Activated CD4-positive, CD25-positive, alpha-beta regulatory T cell treated with anti-CD3 and anti-CD28 coated beads, Interleukin-2, amount 50 U/mL, for 16 hours (primary cell): ENCODE data around the gene ITFG2.

ENCODE experiments used
- DNase-seq: peaks from one replicate; pipeline ENCODE4 v3.0.0-alpha.2; 2020; ENCODE audit warnings: low read depth, low spot score

The ITFG2 gene

DNA sequence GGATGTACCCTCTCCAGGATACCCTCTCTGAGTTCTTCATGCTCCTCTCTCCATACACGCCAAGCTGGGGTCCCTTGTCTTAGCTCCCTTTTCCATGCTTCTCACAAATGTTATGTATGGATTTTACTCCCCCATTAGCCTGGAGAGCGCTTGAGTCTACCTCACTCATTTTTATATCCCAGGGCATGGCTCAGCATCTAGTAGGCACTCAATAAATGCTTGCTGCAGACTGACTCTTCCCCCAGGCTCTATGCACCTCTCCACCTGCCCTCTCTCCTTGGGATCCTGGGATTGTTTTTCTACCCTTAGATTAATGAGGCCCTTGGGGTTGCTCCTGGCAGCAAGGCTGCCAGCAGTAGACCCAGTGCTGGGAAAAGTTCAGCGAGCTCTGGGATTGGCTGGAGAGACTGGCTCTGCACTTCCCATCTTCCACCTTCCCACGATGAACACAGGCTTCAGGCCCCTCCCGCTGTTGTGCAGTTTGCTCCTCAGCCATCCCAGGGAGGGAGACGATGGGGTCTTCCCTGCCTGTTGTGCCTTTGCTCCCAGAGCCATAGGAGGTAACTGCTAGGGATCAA lies 20.2 kb downstream of the ITFG2 start:
- no peak for DNase-seq

DNA sequence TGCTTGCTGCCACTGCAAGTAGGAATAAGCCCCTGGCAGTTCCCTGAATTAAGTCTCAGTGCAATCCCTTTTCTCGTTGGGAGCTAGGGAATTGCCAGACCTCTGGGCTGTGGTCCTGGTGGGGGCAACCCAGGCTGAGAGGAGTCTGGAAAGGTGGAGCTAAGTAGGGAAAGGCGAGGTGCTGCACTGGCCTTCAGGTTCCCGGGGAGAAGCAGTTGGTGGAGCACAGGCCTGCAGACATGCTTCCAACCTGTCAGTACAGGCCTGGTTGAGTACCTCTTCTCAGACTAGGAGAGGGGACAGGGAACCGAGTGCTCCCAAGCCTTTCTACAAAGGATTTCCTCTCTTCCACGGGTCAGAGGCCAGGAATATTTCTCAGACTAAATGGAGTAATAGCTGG lies 20.9 kb downstream of the ITFG2 start:
- DNase-seq, result no peak

DNA sequence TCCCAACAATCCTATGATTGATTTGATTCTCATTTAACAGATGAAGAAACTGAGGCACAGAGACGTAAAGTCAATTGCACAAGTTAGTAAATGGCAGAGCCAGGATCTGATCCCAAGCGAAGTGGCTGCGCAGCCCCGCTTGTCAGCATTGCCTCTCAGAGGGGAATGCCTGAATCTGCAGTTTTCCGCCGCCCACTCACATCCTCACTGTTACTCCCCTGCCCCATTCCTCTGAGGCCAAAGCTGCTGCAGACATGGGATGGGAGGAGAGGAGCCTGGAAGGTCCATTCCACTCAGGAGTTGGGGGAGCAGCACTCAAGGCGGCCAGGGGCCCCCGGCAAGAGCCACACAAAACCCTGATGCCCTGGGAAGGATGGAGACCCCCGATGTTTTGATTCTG lies 21.3 kb downstream of the ITFG2 start:
- no peak for DNase-seq

DNA sequence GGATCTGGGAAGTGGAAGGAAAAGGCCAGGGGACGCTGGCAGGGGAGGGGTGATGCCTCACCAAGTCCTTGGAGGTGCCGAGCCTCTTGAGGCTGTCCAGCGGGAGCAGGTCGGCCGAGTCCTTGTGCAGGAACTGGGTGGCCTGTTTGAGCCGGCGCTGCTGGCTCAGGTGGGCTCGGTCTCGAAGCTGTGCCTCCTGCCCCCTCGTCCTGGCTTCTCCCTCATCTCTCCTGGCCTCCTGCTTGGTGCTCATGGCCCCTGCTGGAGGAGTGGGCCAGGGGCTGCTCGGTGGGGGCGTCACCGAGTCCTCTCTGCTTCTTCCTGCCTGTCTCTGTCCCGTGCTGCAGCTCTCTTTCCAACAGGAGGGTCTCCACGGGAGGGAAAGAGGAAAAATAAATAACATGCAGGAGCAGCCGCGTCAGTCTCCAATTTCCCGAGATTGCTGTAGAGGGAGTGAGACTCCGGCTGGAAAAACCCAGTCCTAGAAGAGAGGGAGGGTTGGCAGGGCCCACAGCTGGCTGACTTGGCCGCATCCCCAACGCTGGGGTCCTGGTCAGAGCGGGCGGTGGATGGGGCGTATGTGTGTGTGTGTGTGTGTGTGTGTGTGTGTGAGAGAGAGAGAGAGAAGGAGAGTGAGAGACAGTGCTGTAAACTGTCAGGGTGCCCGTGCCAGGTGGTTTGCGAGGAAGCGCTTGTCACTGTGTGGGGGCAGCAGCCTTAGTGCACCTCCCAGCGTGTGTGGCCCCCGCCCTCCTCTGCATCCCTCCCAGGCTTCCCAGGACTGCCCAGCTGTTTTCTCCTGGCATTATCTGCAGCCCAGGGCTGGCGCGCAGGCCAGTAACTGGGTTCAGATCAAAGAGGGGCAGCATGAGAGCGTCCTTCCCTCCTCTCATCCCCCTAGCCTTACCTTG lies 22.4 kb downstream of the ITFG2 start, which contains the start of gene NRIP2:
NRIP2 (minus strand) TSS at position 455 of the 911 bp plus-strand sequence; CDS start at position 403, 52 bp downstream.
- DNase-seq, result no peak

DNA sequence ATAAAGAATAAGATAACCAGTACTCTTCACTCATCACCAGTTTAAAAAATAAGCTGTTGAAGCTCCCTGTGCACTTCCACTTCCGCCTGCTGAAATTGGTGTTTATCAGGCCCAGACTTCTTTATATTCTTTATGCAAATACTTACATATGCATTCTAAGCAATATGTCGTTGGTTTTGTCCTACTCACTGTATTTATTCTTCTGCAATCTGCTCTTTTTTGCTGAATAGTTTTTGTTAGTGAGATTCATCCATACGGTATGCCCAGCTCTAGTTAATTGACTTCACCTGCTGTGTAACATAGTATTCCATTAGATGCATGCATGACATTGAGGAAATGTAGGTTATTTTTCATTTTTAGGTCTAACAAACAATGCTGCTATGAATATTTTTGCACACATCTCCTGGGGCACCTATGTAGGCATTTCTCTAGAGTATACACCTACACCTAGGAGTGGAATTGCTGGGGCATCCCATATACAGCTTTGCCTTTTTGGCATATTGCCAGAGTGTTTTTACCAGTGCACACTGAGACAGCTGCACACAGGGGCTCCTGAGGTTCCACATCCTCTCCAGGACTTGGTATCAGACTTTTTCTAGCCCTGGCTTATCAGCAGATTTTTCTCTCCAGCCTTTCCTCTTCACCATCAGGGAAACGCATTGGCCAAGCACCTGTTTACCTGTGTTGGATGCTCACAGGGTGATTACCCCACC lies 23.4 kb downstream of the ITFG2 start:
- no peak for DNase-seq

DNA sequence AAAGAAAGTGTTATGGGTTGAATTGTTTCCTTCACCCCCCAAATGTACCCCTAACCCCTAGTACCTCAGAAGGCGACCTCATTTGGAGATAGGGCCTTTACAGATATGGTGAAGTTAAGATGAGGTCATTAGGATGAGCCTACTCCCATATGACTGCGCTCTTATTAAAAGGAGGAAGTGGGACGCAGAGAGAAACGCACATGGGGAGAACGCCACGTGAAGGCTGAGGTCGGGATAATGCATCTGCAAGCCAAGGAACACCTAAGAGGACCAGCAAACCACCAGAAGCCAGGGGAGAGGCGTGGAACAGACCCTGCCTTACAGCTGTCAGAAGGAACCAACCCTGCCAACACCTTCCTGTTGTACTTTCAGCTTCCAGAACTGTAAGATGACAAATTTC lies 24.1 kb downstream of the ITFG2 start:
- no peak for DNase-seq

DNA sequence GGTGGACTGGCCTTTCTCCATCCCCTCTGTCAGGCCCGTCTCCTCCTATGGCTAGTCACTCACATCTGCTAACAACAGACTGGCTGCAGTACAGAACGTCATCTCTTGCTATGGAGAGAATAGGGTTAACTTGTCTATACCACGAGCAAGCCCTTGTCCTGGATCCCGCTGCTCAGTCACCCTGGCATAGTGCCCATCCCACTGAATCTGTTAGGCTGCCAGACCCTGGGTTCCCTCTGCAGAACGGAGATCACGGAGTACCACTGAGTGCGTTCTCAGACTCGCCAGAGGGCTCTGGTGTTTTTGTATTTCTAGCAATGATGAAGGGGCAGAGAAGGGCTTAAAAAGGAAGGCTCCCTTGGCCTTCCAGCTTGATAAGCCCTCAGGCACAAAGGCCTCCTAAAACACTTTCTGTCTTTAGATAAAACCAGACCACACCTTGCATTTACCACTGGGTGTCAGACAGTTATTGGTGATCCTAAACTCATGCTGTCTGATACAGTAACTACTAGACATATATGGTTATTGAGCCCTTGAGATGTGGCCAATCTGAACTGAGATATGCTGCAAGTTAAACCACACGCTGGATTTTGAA lies 28.7 kb downstream of the ITFG2 start:
- DNase-seq, result no peak

DNA sequence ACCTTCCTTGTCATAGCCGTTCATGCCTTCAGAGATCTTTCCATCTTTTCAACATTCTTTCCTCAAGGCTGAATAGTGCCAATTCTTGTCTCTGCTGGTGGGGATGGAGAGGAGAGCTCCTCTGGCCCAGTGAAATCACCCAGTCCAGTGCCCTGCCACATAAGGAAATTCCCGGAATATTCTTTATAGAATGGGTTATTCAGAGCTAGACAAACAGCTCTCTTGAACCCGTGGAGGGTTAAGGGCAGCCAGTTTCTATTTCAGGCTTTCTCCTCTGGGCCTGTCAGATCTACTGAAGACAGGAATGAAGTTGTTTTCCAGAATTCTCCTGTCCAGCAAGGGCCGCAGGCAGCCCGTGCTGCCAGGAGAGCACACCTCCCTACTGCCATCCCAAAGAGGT lies 30.5 kb downstream of the ITFG2 start:
- no peak for DNase-seq

DNA sequence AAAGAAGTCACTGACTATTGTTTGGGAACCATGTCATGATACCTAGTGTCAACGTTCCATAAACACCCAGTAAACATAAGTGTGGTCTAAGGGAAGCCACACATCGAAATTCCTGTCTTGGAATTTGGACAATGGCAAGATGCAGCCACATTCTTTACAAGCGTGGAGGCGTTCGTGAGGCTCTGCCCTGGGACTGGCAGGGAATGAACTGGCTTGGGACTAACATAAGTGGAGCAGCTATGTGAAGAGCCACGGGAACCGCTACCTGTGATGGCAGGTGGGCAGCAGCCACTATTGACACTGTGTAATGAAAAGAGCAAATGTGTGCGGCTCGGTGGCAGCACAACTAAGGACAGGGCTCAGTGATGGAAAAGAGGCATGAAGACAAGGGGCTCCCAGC lies 32.3 kb downstream of the ITFG2 start:
- no peak for DNase-seq

DNA sequence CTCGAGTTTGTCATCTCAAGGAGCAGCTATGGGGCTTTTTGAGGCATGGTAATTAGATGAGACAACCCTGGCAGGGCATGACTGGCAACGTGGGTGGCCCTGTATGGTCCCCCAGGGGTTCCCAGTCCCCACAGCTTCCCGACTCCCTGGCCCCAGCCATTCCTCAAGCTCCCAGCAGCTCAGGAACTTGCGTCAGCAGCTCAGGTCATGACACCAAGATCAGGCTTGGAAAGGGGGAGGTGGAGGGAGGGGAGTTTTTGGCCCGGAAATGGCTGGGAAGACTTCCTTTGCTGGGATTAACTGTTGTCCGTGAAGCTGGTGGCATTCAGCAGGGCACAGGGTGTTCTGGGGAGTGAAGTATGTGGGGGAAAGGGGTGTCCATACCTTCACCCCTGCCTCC lies 32.8 kb downstream of the ITFG2 start:
- DNase-seq, result no peak

DNA sequence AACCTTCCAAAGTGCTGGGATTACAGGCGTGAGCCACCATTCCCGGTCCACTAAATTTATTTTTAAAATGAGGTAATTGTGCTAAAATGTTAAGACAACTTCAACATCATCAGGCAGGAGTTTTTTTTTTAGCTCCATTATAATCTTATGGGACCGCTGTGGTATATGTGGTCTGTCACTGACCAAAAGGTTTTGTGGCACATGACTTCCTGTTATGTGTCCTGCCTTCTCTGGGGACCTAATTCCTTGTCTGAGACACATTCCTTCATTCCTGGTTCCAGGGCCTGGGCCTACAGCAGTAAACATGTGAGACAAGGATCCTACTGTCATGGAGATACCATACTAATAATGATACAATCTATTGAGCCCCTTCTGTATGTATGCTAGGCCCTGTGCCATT lies 39.5 kb downstream of the ITFG2 start:
- DNase-seq, result no peak

DNA sequence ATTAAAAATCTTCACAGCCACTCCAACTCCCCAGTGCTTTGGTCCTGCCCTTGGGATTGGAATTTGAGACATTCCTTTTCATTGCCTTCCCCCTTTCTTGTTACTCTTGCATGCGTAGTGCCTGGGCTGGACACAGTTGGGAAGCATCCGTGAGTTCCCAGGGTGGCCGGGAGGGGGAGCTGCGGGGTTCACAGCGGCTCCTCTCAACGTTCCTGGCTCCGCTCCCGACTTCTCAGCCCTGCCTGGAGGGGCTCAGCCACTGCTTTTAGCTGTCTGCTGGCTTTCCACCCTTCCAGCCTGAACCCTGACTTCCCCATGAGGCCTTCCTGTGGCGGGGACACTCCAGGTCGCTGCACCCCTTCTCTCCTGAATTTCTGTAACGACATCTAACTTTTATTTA lies 41.2 kb downstream of the ITFG2 start:
- DNase-seq, result no peak

DNA sequence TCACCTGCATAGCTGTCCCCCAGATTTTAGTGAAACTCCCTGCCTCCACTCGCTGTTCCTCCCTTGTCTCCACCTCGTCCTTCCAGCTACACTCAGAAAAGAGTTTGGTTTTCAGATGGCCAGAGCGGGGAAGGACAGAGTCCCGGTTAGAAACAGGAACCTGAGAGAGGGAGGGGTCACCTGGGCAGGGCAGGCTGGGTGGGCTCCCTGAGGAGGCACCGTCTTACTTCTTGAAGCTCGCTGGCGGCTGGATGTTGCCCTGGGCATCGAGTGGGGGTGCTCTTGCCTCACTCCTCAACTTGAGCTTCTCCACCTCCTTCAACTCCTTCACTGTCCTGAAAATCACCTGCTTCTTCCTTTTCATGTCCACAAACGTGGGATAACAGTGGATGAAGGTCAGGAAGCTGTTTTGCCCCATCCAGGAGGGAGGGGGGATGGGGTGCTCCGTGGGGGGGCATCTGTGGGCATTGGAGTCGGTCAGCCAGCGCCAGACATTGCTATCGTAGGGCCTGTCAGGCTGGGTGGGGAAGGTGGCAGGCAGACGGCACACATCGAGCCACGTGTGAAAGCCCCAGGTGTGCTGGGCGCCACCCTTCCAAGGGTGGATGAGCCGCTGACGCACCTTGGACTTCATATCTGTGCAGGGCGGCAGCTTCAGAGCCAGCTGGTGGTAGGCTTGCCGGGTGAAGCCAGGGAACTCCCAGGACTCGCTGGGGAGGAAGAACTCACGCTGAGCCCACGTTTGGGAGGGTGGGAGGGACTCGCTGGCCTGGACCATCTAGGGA lies 42.4 kb downstream of the ITFG2 start:
- DNase-seq, result no peak

DNA sequence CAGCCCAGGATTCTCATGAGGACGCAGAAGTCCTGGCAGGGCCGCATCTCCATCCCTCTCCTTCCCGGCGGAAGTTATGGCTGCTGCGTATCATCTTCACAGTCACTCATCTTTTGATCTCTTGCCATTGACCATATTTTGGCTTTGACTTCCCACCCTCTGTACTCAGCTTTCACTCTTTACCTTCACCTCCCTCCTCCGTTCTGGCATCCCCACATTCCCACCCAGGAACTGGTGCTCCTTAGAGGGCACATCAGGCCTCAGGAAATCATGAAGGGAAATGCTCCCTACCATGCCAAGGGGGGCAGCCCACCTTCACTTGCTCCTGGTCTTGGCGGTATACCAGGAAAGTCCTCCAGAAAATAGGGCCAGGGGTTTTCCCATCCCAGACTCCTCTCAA lies 43.1 kb downstream of the ITFG2 start:
- no peak for DNase-seq

DNA sequence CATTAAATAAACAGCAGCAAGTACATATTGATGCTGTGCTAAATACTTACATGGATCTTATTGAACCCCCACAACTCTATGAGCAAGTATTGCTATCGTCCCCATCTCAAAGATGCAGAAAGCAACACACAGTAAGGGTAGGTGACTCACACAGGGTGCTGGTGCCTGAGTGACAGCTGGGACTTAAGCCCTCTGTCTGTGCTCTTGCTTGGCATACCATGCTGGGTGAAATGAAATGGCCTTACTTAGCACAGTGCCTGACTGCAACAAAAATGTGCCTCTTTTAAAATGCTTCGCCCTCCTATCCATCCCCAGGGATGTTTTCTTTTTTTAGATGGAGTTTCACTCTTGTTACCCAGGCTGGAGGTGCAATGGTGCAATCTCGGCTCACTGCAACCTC lies 43.6 kb downstream of the ITFG2 start:
- no peak for DNase-seq

DNA sequence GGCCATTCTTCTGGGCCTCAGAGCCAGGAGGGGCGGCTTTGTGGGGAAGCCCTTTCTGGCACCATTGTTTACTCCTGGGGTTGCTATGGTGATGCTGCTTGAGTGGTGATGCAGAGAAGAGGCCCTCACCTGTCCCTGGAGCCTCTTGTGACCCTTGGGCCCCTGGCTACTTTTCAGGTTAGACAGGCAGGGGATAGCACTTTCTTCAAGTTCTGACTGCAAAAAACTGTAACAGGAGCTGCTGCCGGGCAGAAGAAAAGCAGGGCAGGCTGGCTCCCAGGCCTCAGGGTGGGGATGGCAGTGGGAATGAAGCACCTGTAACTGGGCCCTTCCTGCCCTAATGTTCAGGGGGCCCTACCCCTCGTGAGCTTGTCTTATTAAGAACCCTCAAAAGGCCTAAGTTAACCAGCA lies 44.6 kb downstream of the ITFG2 start, which contains the start of gene TEX52:
TEX52 (minus strand) TSS at position 19 of the 411 bp plus-strand sequence; CDS start at position 6, 13 bp downstream.
- DNase-seq, result no peak

DNA sequence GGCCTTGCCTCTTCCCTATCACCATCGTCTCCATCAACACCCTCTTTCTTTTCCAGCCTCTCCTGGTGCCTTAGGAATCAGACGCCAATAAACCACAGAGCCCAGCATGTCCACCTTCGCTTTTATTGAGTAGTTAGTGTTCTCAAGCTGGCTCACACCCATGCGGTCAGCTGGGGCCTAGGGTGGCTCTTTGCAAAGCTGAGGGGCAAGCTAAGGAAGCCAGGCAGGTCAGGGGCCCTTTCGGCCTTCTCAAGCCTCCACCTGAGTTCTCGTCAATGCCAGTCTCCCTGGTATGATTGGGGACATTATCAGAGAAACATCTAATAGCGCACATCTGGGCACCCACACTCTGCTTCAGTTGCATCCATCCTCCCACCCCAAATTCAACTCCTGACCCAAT lies 45.1 kb downstream of the ITFG2 start:
- no peak for DNase-seq

DNA sequence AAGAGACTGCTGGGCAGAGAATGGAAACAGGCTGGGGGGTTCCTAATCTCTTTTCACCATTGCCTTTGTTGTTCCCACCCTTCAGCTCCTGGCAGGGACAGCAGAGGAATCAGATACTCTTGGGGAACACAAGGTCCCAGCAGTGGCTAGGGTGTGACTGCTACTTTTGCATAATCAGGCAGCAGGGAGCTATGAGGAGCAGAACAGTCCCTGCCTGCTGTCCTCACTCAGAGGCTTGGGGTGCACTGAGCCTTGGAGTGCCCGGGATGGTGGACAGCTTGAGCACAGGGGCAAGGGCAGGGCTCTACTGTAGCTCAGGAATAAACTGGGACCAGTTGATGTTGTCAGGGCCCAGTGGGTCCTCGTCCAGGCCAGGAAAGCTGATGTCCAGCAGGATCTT lies 45.9 kb downstream of the ITFG2 start:
- DNase-seq, result no peak

DNA sequence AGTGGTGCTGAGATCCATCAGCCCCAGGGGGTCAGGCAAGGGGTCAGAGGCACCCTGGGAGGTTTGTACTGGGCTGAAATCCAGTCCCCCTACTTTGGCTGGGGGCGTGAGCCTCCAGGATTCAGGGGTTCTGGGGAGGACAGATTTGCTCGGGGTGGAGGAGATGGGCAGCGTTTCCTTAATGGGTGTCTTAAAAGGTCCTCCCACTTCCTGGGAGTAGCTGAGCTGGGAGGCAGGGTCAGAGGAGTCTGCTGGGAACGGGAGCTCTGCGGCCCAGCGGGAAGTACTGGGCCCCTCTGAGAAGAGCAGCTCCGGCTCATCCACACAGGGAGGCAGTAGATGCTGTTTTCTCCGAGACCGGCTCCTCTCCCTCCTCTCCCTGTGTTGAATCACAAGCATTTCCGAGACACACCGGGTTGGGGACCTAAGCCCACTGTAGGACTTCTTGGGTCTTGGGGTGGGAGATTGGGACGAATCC lies 46.5 kb downstream of the ITFG2 start:
- DNase-seq, result no peak

DNA sequence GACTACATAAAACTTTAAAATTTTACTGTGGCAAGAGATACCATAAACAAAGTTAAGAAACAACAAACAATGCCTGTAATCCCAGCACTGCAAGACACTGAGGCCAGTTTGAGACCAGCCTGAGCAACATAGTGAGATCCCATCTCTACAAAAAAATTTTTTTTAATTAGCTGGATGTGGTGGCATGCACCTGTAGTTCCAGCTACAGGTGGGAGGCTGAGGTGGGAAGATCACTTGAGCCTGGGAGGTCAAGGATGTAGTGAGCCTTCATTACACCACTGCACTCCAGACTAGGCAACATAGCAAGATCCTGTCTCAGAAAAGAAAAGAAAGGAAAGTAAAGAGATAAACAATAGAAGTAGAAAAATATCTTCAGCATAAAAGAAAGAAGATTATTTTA lies 47.7 kb downstream of the ITFG2 start:
- DNase-seq, result no peak

DNA sequence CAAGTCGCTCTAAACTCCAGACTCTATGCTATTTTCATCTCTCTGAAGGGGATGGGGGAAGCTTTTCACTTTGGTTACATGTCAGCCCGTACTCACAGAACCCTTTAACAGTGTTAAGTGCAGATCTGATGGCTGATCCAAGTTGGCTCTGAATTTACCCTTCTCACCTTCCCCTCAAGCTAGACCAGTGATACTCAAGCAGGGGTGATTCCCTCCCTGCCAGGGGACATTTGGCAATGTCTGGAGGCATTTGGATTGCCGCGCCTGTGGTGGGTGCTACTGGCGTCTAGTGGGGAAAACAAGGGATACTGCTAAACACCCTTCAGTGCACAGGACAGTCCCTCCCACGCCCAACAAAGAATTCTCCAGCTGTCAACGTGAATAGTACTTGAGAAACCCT lies 50.4 kb downstream of the ITFG2 start:
- DNase-seq, result no peak
